ENCODE data around the gene THOC1.
"Not testable (repeated sequence)": the region's sequence is repeated elsewhere in the genome, so short reads cannot be mapped to it uniquely, and the experiment has no call there.

The THOC1 gene

GRCh38 chr18:267688-268552 is at the start of gene THOC1:
Gene THOC1 (minus strand): TSS chr18:268047. CDS start chr18:268019, 28 bp downstream.
- peak; percentile 83 for DNase-seq

GRCh38 chr18:317618-318017 is 49.8 kb upstream of the THOC1 start:
- no peak for DNase-seq

GRCh38 chr18:316393-316792 is 48.5 kb upstream of the THOC1 start:
- no peak for DNase-seq

GRCh38 chr18:313931-314330 is 46.1 kb upstream of the THOC1 start:
- no peak for DNase-seq

- DNase-seq: no peak
Observed at GRCh38 chr18:312415-312814, 44.6 kb upstream of the THOC1 start.

- DNase-seq: no peak
Observed at GRCh38 chr18:310042-310441, 42.2 kb upstream of the THOC1 start.

GRCh38 chr18:308086-308485 is 40.2 kb upstream of the THOC1 start:
- DNase-seq: not testable (repeated sequence)

GRCh38 chr18:306608-307255 is 38.9 kb upstream of the THOC1 start:
- DNase-seq: no peak

- no peak for DNase-seq
Observed at GRCh38 chr18:305003-305501, 37.2 kb upstream of the THOC1 start.

GRCh38 chr18:303607-304006 is 35.8 kb upstream of the THOC1 start:
- no peak for DNase-seq

- no peak for DNase-seq
Observed at GRCh38 chr18:303011-303410, 35.2 kb upstream of the THOC1 start.

GRCh38 chr18:302097-302496 is 34.2 kb upstream of the THOC1 start:
- no peak for DNase-seq

GRCh38 chr18:297936-298335 is 30.1 kb upstream of the THOC1 start:
- DNase-seq: no peak

- no peak for DNase-seq
Observed at GRCh38 chr18:295756-296490, 28.1 kb upstream of the THOC1 start.

GRCh38 chr18:294566-294965 is 26.7 kb upstream of the THOC1 start:
- DNase-seq: no peak

- DNase-seq: no peak
Observed at GRCh38 chr18:293536-293935, 25.7 kb upstream of the THOC1 start.

- no peak for DNase-seq
Observed at GRCh38 chr18:292271-292670, 24.4 kb upstream of the THOC1 start.

GRCh38 chr18:289970-290369 is 22.1 kb upstream of the THOC1 start:
- not testable (repeated sequence) for DNase-seq

GRCh38 chr18:289026-289425 is 21.2 kb upstream of the THOC1 start:
- DNase-seq: no peak

GRCh38 chr18:286515-287310 is 18.9 kb upstream of the THOC1 start:
- DNase-seq: peak; percentile 63

GRCh38 chr18:285817-286216 is 18.0 kb upstream of the THOC1 start:
- DNase-seq: no peak

- no peak for DNase-seq
Observed at GRCh38 chr18:275486-275885, 7.6 kb upstream of the THOC1 start.

GRCh38 chr18:274313-274712 is 6.5 kb upstream of the THOC1 start:
- DNase-seq: no peak

Data from kidney glomerular epithelial cell (primary cell).